HEK293T (cell line): ENCODE measurements around the gene BCL11A.

Source experiments
- CTCF ChIA-PET: fragments of 350-600 bp; formaldehyde crosslinking; extraction: SDS; loops from one replicate; lab custom pipeline; 2021; ENCODE audit warnings: antibody characterized with exemption, inconsistent platforms; lab: Yijun Ruan, JAX
- POLR2A ChIA-PET: fragments of 350-600 bp; formaldehyde crosslinking; extraction: SDS; loops from one replicate; lab custom pipeline; 2020; ENCODE audit warnings: antibody characterized with exemption, inconsistent platforms; lab: Yijun Ruan, JAX
- DNase-seq: peaks from one replicate; pipeline ENCODE4 v3.0.0; 2012; ENCODE audit warnings: mixed read lengths; ENCODE audit errors: extremely low spot score
- ARNT ChIP-seq: fragments of 450-650 bp; IDR thresholded peaks from 2 replicates; pipeline ENCODE4 v1.6.1; 2017; ENCODE audit warnings: mild to moderate bottlenecking
- BHLHE40 ChIP-seq: fragments of 450-650 bp; IDR thresholded peaks from 2 replicates; pipeline ENCODE4 v1.6.1; 2016; ENCODE audit warnings: mild to moderate bottlenecking, moderate library complexity, borderline replicate concordance
- CTBP1 ChIP-seq: fragments of 450-650 bp; IDR thresholded peaks from 2 replicates; pipeline ENCODE4 v1.6.1; 2016; ENCODE audit warnings: borderline replicate concordance
- ELF4 ChIP-seq: fragments of 450-650 bp; IDR thresholded peaks from 2 replicates; pipeline ENCODE4 v1.6.1; 2017; ENCODE audit warnings: antibody characterized with exemption
- FOXA1 ChIP-seq: fragments of 450-650 bp; IDR thresholded peaks from 2 replicates; pipeline ENCODE4 v1.6.1; 2016; ENCODE audit warnings: mild to moderate bottlenecking
- FOXK2 ChIP-seq: fragments of 450-650 bp; IDR thresholded peaks from 2 replicates; pipeline ENCODE4 v1.6.1; 2016; ENCODE audit warnings: mild to moderate bottlenecking
- FOXM1 ChIP-seq: fragments of 450-650 bp; IDR thresholded peaks from 2 replicates; pipeline ENCODE4 v1.6.1; 2017; ENCODE audit warnings: mild to moderate bottlenecking, borderline replicate concordance
- HDGF ChIP-seq: fragments of 450-650 bp; IDR thresholded peaks from 2 replicates; pipeline ENCODE4 v1.6.1; 2017; ENCODE audit warnings: antibody characterized with exemption, borderline replicate concordance
- L3MBTL2 ChIP-seq: fragments of 450-650 bp; conservative IDR thresholded peaks from 2 replicates; pipeline ENCODE4 v1.6.1; 2016; ENCODE audit warnings: mild to moderate bottlenecking
- LEF1 ChIP-seq: fragments of 450-650 bp; IDR thresholded peaks from 2 replicates; pipeline ENCODE4 v1.6.1; 2017; ENCODE audit warnings: mild to moderate bottlenecking, borderline replicate concordance
- NFRKB ChIP-seq: fragments of 450-650 bp; IDR thresholded peaks from 2 replicates; pipeline ENCODE4 v1.6.1; 2016; ENCODE audit warnings: mild to moderate bottlenecking, moderate library complexity
- SP1 ChIP-seq: fragments of 450-650 bp; IDR thresholded peaks from 2 replicates; pipeline ENCODE4 v1.6.1; 2017
- SUZ12 ChIP-seq: fragments of 450-650 bp; IDR thresholded peaks from 2 replicates; pipeline ENCODE4 v1.6.1; 2016; ENCODE audit warnings: mild to moderate bottlenecking
- TARDBP ChIP-seq: fragments of 450-650 bp; IDR thresholded peaks from 2 replicates; pipeline ENCODE4 v1.6.1; 2016
- ZNF384 ChIP-seq: fragments of 450-650 bp; IDR thresholded peaks from 2 replicates; pipeline ENCODE4 v1.6.1; 2016
- TF ChIP-seq, protein P1 (sequence below): fragments of 450-650 bp; IDR thresholded peaks from 2 replicates; pipeline ENCODE4 v1.6.1; 2016

Gene BCL11A

DNA sequence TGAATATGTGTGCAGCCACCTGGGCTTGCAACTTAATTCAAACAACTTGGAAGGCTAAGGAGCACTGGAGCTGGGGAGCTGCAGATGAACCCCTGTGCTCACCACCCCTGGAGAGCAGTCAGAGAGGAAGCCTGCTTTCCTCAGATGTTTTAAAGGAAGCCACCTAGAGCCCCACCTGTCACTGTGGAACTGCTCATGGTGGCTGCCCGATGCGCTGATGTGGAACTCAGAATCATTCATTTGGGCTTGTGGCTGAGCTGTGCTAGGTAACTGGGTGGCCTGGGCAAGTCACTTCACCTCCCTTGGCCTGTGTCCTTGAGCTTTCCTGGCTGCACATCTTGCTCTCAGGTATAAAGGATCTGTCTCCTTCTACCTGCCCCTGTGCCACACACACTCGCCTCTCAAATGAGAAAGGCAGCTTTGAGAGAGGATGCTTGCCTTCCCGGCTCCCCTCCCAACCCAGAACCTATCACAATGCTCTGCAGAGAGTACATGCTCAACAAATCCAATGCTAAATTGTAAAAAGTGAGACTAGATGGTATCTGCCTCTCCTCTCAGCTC, 41.3 kb downstream of the BCL11A start:
- no peak for DNase-seq
- CTCF ChIA-PET, result interaction anchor here (0.7 kb wide), 1 partner anchor 38 kb away, joined by 3 read pairs; no protein-coding TSS in a partner anchor
- no peak for TF ChIP-seq HDGF
- no peak for TF ChIP-seq TARDBP
- TF ChIP-seq, protein P1, sequence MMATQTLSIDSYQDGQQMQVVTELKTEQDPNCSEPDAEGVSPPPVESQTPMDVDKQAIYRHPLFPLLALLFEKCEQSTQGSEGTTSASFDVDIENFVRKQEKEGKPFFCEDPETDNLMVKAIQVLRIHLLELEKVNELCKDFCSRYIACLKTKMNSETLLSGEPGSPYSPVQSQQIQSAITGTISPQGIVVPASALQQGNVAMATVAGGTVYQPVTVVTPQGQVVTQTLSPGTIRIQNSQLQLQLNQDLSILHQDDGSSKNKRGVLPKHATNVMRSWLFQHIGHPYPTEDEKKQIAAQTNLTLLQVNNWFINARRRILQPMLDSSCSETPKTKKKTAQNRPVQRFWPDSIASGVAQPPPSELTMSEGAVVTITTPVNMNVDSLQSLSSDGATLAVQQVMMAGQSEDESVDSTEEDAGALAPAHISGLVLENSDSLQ, result no peak
- no peak for TF ChIP-seq NFRKB
- TF ChIP-seq CTBP1, result no peak
- TF ChIP-seq FOXA1, result no peak
- TF ChIP-seq ELF4, result no peak
- TF ChIP-seq FOXM1, result no peak
- POLR2A ChIA-PET, result no interaction called here

DNA sequence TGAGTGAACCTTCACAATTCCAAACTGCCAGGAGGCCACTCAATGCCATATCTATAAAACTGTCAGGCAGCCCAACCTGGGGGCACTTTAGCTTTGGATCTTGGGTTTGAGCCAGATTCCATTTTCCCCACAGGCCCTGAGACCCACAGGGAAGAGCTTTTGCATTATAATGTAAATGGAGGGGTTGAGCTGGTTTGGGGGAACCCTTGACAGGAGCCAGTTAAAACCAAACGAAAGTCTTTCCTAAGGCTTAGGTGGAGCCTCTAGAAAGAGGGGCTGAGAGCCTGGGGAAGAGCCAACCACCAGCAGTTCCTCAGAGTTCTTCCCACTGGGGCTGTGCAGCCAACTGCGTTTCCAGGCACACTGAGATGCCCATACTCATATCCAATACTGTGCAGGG, 42.7 kb downstream of the BCL11A start:
- TF ChIP-seq SUZ12 (no peak), ELF4 (no peak), LEF1 (no peak), FOXK2 (no peak), TARDBP (no peak), FOXM1 (no peak), ZNF384 (no peak)
- TF ChIP-seq, protein P1, result no peak
- POLR2A ChIA-PET, result no interaction called here
- no peak for DNase-seq
- CTCF ChIA-PET, result no interaction called here

DNA sequence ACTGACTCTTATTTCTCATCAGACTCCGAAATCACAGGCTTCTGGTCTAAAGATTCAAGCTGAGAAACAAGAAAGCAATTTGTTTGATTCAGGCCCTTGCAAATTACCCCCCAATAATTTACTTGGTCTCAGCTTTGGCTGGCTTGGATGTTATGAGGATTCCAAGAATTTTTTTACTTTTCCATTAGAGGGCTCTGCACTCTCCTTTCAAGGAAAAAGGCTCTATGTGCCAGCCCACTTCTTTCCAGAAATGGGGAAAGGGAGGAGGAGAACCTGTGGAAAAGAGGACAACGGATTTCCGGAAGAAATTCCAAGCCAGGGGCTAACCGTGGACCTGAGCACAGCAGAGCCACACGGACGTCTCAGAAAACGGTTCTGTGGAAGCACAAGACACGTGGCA, 44.4 kb downstream of the BCL11A start:
- DNase-seq, result no peak
- no peak for TF ChIP-seq ARNT
- TF ChIP-seq TARDBP, result no peak
- no peak for TF ChIP-seq FOXM1
- no peak for TF ChIP-seq BHLHE40
- no peak for TF ChIP-seq ZNF384
- TF ChIP-seq HDGF, result no peak
- TF ChIP-seq FOXK2, result no peak
- no peak for TF ChIP-seq ELF4
- TF ChIP-seq LEF1, result no peak
- TF ChIP-seq SUZ12, result no peak
- no peak for TF ChIP-seq SP1
- TF ChIP-seq, protein P1, result no peak
- TF ChIP-seq CTBP1, result no peak
- no peak for TF ChIP-seq FOXA1
- no peak for TF ChIP-seq NFRKB
- no peak for TF ChIP-seq L3MBTL2
- CTCF ChIA-PET, result no interaction called here
- POLR2A ChIA-PET, result no interaction called here

DNA sequence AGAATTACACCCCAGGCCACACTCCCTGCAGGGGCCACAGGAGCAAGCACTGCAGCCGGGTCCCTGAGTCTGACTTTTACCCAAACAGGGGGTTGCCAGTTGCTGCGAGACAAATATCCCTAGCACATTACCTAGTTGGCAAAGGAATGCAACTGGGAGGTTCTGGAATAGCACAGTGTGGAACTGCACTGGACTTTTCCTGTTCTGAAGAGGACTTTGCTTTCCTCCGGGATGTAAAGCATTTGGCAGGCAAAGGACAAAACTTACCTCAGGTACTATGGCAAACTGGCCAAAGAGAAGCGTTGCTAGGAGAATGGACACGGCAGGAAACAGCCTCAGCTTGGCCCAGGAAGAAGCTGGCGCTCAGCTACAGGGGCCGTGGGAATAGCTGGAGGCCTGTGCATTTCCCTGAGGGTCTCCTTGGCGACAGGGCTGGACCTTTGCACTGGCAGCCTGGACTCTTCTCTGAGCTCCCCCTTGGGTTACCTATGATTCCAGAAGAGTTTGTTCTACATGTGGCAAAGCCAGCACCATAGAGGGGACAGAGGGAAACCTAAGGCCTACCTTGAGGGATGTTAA, 45.0 kb downstream of the BCL11A start:
- POLR2A ChIA-PET, result no interaction called here
- no peak for TF ChIP-seq SUZ12
- no peak for TF ChIP-seq L3MBTL2
- TF ChIP-seq LEF1, result no peak
- no peak for TF ChIP-seq SP1
- TF ChIP-seq ARNT, result no peak
- TF ChIP-seq ELF4, result no peak
- TF ChIP-seq, protein P1, result no peak
- TF ChIP-seq ZNF384, result no peak
- TF ChIP-seq TARDBP, result no peak
- no peak for TF ChIP-seq CTBP1
- no peak for TF ChIP-seq FOXK2
- TF ChIP-seq FOXA1, result no peak
- no peak for TF ChIP-seq HDGF
- no peak for TF ChIP-seq NFRKB
- TF ChIP-seq BHLHE40, result no peak
- no peak for TF ChIP-seq FOXM1
- DNase-seq, result no peak
- CTCF ChIA-PET, result no interaction called here

DNA sequence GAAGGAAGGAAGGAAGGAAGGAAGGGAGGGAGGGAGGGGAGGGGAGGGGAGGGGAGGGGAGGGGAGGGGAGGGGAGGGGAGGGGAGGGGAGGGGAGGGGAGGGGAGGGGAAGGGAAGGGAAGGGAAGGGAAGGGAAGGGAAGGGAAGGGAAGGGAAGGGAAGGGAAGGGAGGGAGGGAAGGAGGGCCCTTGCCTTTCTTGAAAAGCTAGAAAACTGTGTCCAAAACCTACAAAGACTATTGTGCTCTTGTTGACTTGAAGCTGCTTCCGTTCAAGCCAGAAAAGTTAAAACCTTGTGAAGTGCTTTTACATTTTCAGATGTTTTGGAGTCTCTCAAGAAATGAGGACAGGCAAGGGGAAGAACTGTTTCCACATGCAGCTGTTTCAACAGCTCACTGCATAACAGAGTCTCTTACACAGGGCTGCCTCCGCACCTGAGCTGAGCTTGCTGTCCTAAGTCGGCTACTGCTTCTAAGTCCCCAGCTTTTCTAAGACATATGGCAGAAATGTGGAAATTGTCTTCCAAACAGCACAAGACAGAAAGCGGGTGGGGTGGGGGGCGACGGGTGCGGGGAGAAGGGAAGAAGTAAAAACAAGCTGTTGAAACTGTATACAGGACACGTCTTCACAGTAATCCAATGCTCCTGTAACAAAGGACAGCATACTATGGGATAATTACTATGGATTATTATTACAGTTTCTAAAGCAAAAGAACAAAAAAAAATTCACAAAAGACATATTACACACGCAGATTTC, 46.1 kb downstream of the BCL11A start:
- ChIA-PET POLR2A (interaction anchor here (0.9 kb wide), 1 partner anchor 43 kb away, joined by 3 read pairs; no protein-coding TSS in a partner anchor), CTCF (interaction anchor here (0.8 kb wide), 1 partner anchor 102 kb away, joined by 3 read pairs; no protein-coding TSS in a partner anchor)
- TF ChIP-seq FOXA1, result no peak
- TF ChIP-seq ELF4, result no peak
- no peak for TF ChIP-seq LEF1
- TF ChIP-seq L3MBTL2, result no peak
- TF ChIP-seq, protein P1, result no peak
- no peak for TF ChIP-seq ZNF384
- TF ChIP-seq ARNT, result no peak
- TF ChIP-seq CTBP1, result no peak
- no peak for TF ChIP-seq HDGF
- TF ChIP-seq BHLHE40, result no peak
- no peak for TF ChIP-seq FOXK2
- no peak for TF ChIP-seq SUZ12
- TF ChIP-seq SP1, result no peak
- DNase-seq, result no peak
